ENCODE data around the gene PRCD.

The PRCD gene

DNA sequence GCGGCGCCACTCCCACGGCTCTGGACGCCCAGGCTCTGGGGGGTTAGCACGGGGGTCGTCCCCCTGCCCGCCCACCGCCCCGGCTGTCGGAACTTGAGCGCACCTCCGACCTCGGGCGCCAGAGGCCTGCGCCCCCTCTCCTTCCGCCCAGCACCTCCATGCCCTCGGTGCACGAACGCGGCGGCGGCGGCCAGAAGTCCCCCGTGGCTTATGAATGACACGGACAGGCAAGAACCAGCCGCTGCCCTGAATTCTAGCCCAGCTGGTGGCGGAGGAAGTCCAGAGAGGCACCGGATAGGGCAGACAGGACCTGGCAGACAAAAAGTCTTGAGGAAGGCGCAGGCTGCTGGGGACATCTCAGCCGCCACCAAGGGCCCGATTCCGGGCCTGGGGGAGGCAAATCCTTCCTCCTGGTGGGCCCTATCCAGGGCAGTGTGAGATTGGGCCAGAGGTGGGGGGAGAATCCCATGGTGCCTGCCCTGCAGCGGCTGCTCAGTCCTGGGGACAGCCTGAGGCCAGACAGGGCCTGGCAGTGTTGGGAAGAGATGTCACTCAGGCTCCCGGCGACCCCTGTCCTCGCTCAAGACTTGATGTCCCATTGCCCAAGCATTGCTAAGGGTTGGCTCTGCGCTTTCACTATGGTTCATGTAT lies 1.4 kb upstream of the PRCD start:
- DNase-seq (ENCODE audit: low read depth in 1 of 2, low spot score in 1 of 2): no peak

DNA sequence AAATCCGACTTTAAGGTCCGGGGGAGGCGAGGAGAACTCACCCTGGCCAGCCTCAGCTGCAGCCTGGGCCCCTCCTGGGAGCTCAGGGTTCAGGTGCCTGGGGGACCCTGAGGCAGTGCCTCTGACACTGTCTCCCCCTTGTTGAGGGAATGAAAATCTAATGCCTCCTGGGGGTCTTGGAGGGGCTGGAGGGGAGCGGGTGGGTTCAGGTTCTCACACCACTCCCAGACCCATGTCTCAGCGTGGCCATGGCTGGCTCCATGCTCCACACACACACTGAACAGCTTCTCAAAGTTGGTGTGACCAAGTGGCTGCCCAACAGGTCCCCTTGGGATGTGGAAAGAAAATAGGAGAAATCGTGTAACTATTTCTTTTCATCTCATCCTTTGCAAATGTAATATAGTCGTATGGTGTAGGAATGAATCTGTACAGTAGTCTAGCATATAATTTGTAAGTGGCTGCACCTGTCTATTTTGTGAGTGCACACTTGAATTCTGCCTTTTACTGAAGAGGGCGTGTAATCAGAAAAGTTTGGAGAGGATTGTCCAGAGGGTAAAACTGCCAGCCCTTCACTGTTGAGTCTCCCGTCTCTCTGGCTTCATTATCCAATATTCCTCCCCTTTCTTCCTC lies 788 bp upstream of the PRCD start:
- no peak for DNase-seq (ENCODE audit: low read depth in 1 of 2, low spot score in 1 of 2)

DNA sequence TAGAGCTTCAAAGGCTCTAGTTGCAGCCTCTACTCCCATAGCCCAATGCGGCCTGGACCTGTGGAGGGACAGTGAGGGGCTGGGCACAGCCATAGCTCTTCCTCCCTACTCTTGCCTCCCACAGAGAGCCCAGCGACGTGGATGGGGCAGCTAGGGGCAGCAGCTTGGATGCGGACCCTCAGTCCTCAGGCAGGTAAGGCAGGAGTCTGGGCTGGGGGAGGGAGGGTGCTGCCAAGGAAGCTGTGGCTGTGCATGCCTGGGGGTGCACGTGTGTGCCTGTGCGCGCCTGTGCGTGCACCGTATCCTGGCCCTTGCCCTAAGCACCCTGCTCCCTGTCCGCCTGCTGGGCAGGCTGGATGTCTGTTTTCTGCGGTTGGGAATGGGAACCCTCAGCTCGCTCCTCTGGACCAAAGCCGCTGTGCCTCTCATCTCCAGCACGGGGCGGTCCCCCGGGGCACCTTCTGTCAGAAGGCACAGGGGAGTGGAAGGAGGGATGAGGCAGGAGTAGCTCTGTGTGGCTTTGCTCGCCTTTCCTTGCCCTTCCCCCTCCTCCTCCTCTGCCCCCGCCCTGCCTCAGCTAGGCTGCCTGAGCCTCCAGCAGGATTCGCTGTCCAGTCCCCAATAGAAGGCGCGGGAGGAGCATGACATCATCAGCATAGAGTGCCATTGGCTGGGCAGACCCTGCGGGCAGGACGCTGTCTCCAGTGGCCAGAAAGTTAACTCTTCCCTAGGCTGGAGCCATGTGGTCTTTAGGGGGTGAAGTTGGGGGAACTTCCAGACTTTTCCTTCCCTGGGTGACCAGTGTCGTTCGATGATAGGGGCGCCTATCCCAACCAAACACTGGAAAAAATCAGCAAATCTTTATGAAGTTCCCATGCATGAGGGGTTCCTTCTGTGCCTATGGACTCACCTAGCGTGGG lies 797 bp downstream of the PRCD start:
- DNase-seq (ENCODE audit: low read depth in 1 of 2, low spot score in 1 of 2): no peak

DNA sequence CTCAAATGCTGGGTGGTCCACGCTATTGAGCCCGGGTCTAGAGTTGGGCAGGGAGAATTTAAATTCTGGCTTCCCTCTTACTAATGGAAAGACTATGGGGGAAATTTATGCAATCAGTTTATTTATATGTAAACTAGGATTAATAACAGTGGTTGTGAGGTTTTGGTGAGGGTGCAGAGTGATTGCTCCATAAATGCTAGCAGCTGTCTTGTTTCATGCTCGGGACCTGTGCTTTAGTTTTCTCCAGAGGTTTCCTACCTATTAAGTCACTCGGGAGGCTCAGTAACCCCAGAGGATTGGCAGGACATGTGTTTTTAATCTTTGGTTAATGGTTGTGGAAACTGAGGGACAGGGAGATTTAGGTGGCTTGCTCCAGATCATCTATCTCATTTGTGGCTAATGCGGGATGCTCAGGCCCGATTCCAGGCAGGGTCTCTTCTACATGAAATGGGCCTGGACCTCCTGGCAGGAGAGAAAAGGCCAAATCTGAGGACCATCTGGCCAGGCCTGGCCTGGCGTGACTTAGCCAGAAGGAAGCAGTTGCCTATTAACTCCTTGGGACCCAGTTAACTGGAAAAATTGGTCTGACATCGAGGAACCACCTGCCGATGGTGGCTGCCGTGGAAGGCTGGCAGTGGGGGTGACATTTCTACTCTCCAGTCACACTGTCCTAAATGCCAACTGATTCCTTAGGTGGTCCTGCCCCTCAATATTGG lies 2.1 kb downstream of the PRCD start:
- DNase-seq (ENCODE audit: low read depth in 1 of 2, low spot score in 1 of 2): no peak

DNA sequence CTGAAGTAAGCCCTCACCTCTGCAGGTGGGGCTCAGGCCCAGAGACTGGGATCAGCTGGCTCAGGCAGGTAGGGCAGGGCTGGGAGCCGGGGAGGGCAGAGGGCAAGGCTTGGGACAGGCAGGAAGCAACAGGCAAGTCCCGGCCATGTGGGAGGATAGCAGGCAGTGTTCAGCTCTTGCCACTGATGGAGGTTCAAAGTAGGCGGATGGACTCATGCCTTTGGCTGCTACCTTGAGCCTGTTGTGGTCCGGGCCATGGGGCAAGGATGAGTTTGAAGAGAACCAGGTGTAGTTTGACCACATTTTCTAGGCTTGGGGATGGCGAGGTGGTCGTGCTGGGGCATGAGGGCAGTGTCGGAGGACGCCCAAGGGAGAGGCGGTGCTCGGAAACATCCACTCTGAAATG lies 2.7 kb downstream of the PRCD start:
- DNase-seq (ENCODE audit: low read depth in 1 of 2, low spot score in 1 of 2): no peak

DNA sequence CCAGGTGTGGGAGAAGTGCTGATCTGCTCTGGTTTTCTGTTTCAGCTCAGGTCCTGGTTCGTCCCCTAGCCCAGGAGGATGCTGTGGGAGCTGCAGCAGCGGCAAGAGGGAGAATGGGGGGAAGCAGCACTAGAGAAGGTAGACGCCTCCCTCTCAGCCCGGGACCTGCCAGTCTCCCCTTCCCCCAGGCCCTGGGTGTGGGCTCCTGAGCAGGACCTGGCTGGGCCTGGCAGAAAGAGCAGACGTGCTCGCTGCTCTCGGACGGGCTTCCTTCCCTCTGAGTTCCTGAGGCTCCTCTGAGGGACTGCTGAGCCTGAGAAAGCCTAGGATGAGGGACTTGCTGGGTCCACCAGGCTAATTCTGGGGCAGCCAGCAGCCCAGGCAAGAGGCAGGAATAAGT lies 3.1 kb downstream of the PRCD start:
- DNase-seq (ENCODE audit: low read depth in 1 of 2, low spot score in 1 of 2): no peak

DNA sequence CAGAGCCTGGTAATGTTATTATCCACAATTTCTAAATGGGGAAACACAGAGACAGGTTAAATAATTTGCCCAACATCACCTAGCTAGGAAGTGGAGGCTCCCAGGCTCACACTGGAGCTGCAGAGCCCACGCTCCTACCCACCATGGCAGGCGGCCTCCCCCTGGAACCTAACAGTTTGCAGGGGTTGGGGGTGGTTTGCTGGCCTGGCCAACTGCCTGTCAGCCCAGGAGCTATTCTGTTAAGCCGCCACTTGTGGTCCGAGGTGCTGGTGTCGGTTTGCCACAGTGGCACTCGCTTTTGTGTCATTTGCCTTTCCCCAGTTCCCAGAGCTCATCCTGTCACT lies 3.6 kb downstream of the PRCD start:
- no peak for DNase-seq (ENCODE audit: low read depth in 1 of 2, low spot score in 1 of 2)

DNA sequence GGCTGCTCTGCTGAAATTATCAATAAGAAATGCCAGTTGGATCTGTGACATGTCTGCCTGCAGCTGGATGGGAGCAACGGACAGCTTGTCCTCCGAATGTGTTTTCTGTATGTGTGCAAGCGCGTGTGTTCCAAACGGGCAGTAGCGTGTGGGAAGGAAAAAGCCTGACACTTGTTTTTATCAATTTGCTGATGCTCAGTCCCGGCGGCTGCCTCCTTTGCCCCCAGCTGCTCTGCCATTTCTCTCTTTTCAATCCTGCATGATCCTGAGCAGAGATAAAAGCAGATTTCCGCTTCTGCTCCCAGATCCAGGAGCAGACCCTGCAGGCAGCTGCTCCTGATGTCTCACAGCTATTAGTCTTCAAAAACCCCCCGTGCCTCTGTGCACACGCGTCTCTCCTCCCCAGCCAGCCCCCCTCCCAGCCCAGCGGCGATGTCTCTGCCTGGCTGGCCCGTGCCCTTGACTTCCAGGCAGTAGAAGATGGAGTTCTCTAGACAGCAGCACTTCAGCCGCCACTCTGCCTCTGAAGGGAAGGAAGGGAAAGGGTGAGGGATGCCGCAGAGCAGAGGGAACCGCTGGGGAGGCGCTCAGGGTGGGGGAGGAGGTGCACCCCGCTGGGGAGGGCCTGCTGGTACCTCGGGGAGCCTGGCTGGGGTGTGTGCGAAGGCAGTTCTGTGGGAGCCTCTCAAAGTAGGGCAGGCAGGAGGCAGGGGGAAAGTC lies 4.1 kb downstream of the PRCD start:
- no peak for DNase-seq (ENCODE audit: low read depth in 1 of 2, low spot score in 1 of 2)

DNA sequence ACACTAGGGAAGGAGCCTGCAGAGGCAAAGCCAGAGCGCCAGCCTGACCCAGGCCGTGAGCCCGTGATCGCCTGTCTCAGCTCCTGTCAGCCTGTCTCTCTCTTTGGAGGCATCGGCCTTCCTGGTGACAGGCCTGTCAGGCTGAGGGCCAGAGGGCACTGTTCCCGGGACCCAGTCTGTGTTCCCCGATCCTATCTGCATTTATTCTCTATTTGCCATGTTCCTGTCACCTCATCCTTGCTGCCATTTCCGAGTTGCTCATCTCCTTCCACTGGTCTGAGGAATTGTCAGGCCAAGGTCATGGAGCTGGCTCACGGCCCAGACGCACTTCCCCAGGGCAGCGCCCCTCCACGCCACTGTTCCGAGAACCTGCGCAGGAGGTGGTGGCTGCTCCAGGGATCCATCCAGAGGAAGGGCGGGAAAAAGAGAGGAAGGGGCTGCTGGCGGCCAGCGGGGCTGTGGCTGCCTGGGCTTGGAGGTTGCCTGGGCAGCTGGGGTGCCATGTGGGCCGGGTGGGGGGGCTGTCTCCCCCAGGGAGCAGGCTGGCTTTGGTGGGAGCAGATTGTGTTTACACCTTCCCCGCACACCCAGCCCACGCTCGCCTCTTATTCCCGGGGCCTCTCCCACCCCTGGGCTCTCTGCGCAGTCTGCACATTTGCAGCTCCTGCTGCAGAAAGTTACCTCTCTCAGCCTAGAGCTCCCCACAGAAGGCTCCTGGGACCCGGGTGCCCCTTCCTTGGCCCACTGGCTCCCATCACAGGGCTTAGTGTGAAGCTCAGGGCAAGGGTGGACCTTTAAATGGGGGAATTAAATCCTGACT lies 4.9 kb downstream of the PRCD start:
- DNase-seq (ENCODE audit: low read depth in 1 of 2, low spot score in 1 of 2): no peak

DNA sequence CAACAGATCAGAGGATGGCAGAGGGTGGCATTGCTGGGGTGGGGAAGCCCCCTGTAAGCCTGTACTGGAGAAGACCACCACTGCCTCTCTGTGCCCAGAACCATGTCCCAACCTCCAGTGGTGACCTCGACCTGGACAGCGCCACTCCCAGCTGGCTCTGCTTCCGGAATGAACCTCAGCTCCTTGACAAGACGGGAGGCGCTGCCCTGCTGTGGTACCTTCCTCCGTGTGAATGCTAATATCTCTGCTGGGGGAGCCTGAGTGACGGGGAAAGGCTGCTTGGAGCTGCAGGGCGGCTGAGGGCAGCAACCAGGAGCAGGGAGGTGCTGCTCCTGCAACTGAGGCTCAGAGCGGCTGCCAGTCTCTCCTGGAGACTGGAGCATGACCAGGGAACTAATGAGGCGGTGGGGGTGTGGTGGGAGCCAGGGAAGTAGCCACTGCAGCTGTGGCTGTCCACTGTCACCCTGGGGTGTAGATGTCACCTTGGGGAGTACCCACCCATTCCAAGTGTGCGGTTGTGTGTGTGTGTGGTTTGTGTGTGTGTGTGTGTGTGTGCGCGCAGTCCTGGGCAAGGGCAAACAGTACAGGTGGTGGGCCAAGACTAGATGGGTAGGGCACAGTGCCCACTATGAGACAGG lies 6.2 kb downstream of the PRCD start:
- DNase-seq (ENCODE audit: low read depth in 1 of 2, low spot score in 1 of 2): no peak

DNA sequence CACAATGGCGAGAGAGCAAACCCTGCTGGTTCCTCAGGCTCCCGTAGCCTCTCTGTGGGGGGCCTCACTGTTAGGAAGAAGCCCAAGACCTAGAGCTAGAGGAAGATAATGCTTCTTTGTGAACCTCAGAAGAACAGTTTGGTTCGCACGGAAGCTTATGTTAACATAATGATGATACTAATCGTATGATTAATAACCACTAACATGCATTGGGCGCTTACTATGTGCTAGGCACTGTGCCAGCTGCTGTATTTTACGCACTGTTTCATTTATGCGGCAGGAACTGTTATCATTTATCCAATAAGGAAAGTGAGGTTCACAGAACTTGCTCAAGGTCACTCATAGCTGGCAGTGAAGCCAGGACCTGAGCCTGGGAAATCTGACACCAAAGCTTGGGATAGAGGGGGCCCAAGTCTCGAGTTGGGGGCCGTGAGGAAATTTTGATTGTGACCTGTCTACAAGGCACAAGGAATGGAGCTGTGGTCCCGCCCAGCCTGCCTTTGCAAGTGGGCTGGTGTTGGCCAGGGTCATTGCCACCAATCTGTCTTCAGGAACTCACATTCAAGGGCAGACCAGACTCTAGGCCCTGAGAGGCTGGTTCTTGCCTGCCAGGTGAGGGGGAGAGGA lies 6.8 kb downstream of the PRCD start:
- no peak for DNase-seq (ENCODE audit: low read depth in 1 of 2, low spot score in 1 of 2)

DNA sequence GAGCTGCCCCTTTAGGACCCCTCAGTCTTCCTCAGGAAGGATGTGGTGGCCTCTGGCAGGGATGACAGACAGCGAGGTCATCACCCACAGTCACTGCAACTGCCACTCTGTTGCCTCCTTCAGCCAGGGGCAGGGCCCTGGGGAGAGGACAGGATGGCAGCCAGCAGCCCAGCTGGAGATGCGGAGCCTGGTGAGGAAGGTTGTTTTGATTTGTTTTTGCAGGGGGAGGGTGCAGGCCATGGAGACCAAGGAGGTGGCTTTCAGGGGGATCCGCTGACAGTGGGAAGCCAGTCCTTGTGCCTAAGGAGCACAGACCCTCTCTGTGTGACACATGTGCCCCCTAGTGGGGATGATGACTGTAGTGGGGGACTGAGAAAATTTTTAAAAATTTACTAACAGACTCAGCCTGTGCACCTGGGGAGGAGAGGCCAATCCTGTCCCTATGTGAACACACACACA lies 7.4 kb downstream of the PRCD start:
- DNase-seq (ENCODE audit: low read depth in 1 of 2, low spot score in 1 of 2): no peak

DNA sequence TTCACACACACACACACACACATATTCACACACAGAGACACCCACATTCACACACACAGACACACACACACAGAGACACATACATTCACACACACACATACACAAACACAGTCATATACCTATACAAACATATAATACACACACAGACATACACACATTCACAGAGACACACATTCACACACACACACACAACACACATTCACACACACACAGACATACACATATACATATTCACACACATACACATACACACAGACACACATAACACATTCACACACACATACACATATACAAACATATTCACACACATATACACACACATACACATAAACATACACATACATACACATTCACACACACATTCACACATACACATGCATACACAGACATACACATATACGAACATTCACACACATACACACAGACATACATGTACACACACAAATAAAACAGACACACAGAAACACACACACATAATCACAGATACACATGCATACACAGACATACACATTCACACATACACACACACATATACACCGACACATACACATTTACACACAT lies 7.9 kb downstream of the PRCD start:
- DNase-seq (ENCODE audit: low read depth in 1 of 2, low spot score in 1 of 2): no peak

DNA sequence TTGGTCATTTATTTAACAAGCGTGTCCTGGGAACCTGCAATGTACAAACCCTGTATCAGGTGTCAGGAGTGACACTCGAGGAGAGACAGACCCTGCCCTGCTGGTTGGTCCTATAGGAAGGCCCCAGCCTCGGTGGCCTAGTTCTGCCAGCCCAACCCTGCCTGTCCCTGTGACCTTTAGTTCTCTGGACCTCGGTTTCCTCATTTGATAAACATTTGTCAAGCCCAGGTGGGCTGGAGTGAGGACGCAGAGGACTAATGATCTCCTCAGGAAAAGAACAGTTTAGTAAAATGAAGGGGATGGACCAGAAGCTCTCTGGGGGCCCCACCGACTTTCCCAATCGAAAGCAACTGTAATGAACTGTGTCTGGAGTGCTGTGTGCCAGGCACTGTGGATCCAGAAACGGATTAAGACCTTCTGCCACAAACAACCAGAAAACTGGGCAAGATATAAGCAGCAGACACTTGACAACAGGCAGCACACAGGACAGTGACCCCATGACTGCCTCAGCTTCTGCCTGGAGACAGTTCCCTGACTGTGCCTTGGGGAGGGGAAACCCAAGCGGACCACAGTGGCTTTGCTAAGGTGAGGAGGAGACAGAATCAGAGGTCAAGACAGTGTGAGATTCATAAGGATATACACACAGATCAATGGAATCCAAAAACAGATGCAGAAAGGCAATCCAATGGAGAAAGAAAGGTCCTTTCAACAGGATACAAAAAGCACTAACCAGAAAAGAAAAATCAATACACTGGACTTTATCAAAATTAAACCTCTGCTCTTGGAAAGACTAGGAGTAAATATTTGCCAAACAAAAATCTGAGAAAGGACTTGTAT lies 8.8 kb downstream of the PRCD start:
- DNase-seq (ENCODE audit: low read depth in 1 of 2, low spot score in 1 of 2): no peak

DNA sequence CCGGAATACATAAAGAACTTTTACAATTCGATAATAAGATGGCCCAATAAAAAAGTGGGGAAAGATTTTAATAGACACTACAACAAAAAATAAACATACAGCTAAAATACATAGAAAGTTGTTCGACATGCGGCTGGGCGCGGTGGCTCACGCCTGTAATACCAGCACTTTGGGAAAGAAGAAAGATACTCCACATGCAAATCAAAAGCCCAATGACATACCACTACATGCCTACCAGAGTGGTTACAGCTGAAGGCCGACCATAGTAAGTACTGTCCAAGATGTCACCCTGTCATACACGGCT lies 9.3 kb downstream of the PRCD start:
- no peak for DNase-seq (ENCODE audit: low read depth in 1 of 2, low spot score in 1 of 2)

DNA sequence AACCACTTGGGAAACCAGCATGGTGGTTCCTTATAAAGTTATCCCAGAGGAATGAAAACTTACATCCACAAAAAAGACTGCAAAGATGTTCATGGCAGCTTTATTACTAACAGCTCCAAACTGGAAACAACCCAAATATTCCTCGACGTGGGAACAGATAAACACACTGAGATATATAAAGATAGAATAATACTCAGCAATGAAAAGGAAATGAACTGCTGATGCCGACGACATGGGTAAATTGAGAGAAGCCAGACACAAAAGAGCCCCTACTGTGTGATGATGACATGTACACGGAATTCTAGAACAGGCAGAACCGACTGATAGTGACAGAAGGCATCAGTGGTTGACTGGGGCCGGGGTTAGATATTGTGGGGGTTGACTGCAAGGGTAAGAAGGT lies 9.7 kb downstream of the PRCD start:
- DNase-seq (ENCODE audit: low read depth in 1 of 2, low spot score in 1 of 2): no peak

DNA sequence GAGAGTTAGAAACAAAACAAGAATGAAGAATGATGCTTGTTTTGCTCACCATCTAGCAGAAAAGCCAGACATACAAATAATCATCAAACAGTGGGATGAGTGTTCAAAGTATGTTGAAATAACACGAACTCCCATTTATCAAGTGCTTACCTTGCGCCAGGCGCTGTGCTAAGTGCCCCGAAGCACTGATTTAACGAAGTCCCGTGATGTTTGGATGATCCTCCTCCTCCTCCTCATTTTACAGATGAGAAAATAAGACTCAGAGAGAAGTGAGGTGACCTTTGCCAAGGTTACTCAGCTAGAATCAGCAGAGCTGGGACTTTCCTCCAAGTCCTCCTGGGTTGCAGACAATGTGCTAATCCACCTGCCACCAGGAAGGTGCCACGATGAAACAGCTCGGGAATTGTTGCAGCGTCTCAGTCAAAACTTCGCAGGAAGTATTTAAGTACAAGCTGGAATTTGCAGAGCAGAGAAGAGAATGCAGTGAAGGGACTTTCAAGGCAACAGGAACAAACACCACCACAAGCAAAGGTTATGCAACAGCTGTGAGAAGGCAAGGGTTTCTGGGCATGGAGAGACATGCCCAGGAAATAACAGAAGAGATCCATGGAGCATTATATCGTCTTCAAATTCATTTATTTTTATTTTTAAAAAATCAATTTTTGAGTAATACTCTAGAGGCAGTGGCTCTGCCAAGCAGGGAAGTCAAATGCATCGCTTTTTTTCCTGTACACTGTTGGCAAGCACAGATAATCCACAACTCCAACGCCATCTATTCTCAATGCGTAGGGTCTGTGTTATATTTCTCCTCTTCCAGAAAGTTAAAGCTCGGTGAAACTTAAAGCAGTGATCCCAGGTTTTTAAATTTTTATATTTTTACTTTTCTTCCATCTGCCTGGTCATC lies 11.1 kb downstream of the PRCD start:
- no peak for DNase-seq (ENCODE audit: low read depth in 1 of 2, low spot score in 1 of 2)

Data from stimulated activated CD4-positive, alpha-beta T cell treated with anti-CD3 and anti-CD28 coated beads, Interleukin-15, amount 100 ng/mL, for 1 hour (primary cell).